GM18508 (cell line): ENCODE results near the gene TMPRSS15.

ENCODE experiments used
- ATAC-seq: cut with Tn5 transposase; IDR thresholded peaks from one replicate; pipeline ENCODE4 v1.9.1; 2021; ENCODE audit warnings: moderate number of reproducible peaks; ENCODE audit not compliant: insufficient read depth, unreplicated experiment

The TMPRSS15 gene

GRCh38 chr21:18354947-18355346 lies 48.6 kb downstream of the TMPRSS15 start:
- ATAC-seq: no peak

GRCh38 chr21:18350216-18350615 lies 53.4 kb downstream of the TMPRSS15 start:
- no peak for ATAC-seq

- no peak for ATAC-seq
Observed at GRCh38 chr21:18349468-18349867, 54.1 kb downstream of the TMPRSS15 start.

GRCh38 chr21:18340387-18340942 lies 63.1 kb downstream of the TMPRSS15 start:
- ATAC-seq: no peak

GRCh38 chr21:18335651-18336236 lies 67.8 kb downstream of the TMPRSS15 start:
- no peak for ATAC-seq

GRCh38 chr21:18334066-18334465 lies 69.5 kb downstream of the TMPRSS15 start:
- ATAC-seq: no peak

- ATAC-seq: no peak
Observed at GRCh38 chr21:18318156-18318555, 85.4 kb downstream of the TMPRSS15 start.

GRCh38 chr21:18298228-18298627 lies 105.4 kb downstream of the TMPRSS15 start:
- no peak for ATAC-seq

GRCh38 chr21:18294100-18294499 lies 109.5 kb downstream of the TMPRSS15 start:
- no peak for ATAC-seq

- no peak for ATAC-seq
Observed at GRCh38 chr21:18289876-18290275, 113.7 kb downstream of the TMPRSS15 start.

GRCh38 chr21:18285379-18285778 lies 118.2 kb downstream of the TMPRSS15 start:
- no peak for ATAC-seq

GRCh38 chr21:18275781-18276180 lies 127.8 kb downstream of the TMPRSS15 start:
- no peak for ATAC-seq

- ATAC-seq: no peak
Observed at GRCh38 chr21:18274370-18274769, 129.2 kb downstream of the TMPRSS15 start.

GRCh38 chr21:18273400-18273799 lies 130.2 kb downstream of the TMPRSS15 start:
- no peak for ATAC-seq

- no peak for ATAC-seq
Observed at GRCh38 chr21:18269856-18270255, 133.7 kb downstream of the TMPRSS15 start.

GRCh38 chr21:18268906-18269305 lies 134.7 kb downstream of the TMPRSS15 start:
- ATAC-seq: no peak

GRCh38 chr21:18267496-18267895 lies 136.1 kb downstream of the TMPRSS15 start:
- ATAC-seq: no peak

GRCh38 chr21:18265944-18266343 lies 137.6 kb downstream of the TMPRSS15 start:
- ATAC-seq: no peak

GRCh38 chr21:18253799-18254198 lies 149.8 kb downstream of the TMPRSS15 start:
- no peak for ATAC-seq

- no peak for ATAC-seq
Observed at GRCh38 chr21:18253221-18253620, 150.4 kb downstream of the TMPRSS15 start.

- ATAC-seq: no peak
Observed at GRCh38 chr21:18252680-18253079, 150.9 kb downstream of the TMPRSS15 start.

- no peak for ATAC-seq
Observed at GRCh38 chr21:18252256-18252655, 151.3 kb downstream of the TMPRSS15 start.
